PC-3 (cell line): ENCODE results near the gene KCNE2. TPM values are rescaled to one million over a fixed set of nuclear protein-coding genes. Genes with fewer than 3 reads are reported as not detected.

Source experiments
- ATAC-seq: fragments of 200-7000 bp; cut with Tn5 transposase; 2 replicates; pipeline ENCODE4 v1.9.1; 2020; ENCODE audit warnings: mild to moderate bottlenecking, moderate library complexity
- BruUV-seq: library from RNA; stranded (reverse); fragments of 400-500 nt; replicated peaks from 2 replicates; lab custom pipeline; 2021; lab: Mats Ljungman, UMichigan
- CTCF ChIA-PET: fragments of 300-600 bp; sonication (Branson Sonifier 250); formaldehyde crosslinking; loops from one replicate; lab custom pipeline; 2022; ENCODE audit warnings: antibody characterized with exemption; lab: Charles Lee
- POLR2A ChIA-PET: fragments of 300-600 bp; sonication (Branson Sonifier 250); formaldehyde crosslinking; loops from one replicate; lab custom pipeline; 2022; ENCODE audit warnings: antibody characterized with exemption; ENCODE audit not compliant: unreplicated experiment; lab: Charles Lee
- DNase-seq: peaks from one replicate; pipeline ENCODE4 v3.0.0-alpha.2; 2015
- H2AFZ ChIP-seq: fragments of 300-600 bp; sonication (generic); 2 replicates; pipeline ENCODE4 v1.6.0; 2016; ENCODE audit warnings: antibody characterized with exemption, low read length
- H3F3A ChIP-seq: fragments of 300-600 bp; sonication (generic); one replicate; pipeline ENCODE4 v1.6.0; 2017; ENCODE audit warnings: antibody characterized with exemption, low read length, control low read depth, mild to moderate bottlenecking; ENCODE audit not compliant: unreplicated experiment
- H3K27ac ChIP-seq: fragments of 300-600 bp; sonication (generic); 2 replicates; pipeline ENCODE4 v1.5.1; 2016; ENCODE audit warnings: mild to moderate bottlenecking, low read length
- H3K27me3 ChIP-seq: fragments of 300-600 bp; sonication (generic); 2 replicates; pipeline ENCODE4 v1.6.1; 2016; ENCODE audit warnings: low read length, mixed read lengths
- H3K36me3 ChIP-seq: fragments of 300-600 bp; sonication (generic); 2 replicates; pipeline ENCODE4 v1.6.1; 2016; ENCODE audit warnings: low read depth, mixed run types, low read length, mixed read lengths
- H3K4me1 ChIP-seq: fragments of 300-600 bp; sonication (generic); 2 replicates; pipeline ENCODE4 v1.5.1; 2016; ENCODE audit warnings: low read length; ENCODE audit not compliant: insufficient read depth
- H3K4me2 ChIP-seq: fragments of 300-600 bp; sonication (generic); 2 replicates; pipeline ENCODE4 v1.6.0; 2016; ENCODE audit warnings: low read length
- H3K4me3 ChIP-seq: fragments of 300-600 bp; sonication (generic); 2 replicates; pipeline ENCODE4 v1.5.1; 2016; ENCODE audit warnings: mild to moderate bottlenecking, low read length, mixed read lengths
- H3K79me2 ChIP-seq: fragments of 300-600 bp; sonication (generic); 2 replicates; pipeline ENCODE4 v1.6.1; 2017; ENCODE audit warnings: low read length, mixed read lengths
- H3K9ac ChIP-seq: fragments of 300-600 bp; sonication (generic); 2 replicates; pipeline ENCODE4 v1.6.0; 2016; ENCODE audit warnings: mild to moderate bottlenecking, low read length
- H3K9me2 ChIP-seq: fragments of 300-600 bp; sonication (generic); replicated peaks from 2 replicates; pipeline ENCODE4 v1.6.1; 2016; ENCODE audit warnings: mixed run types, low read length, mixed read lengths
- H3K9me3 ChIP-seq: fragments of 300-600 bp; sonication (generic); 2 replicates; pipeline ENCODE4 v1.6.1; 2016; ENCODE audit warnings: low read length, mixed read lengths
- H4K20me1 ChIP-seq: fragments of 300-600 bp; sonication (generic); 2 replicates; pipeline ENCODE4 v1.6.1; 2016; ENCODE audit warnings: low read length, mixed read lengths
- CTCF ChIP-seq: fragments of 300-600 bp; sonication (generic); conservative IDR thresholded peaks from 2 replicates; pipeline ENCODE4 v1.5.1; 2017; ENCODE audit warnings: antibody characterized with exemption, low read depth, mild to moderate bottlenecking, low read length
- EZH2 ChIP-seq: fragments of 300-600 bp; sonication (generic); IDR thresholded peaks from one replicate; pipeline ENCODE4 v1.6.1; 2017; ENCODE audit warnings: antibody characterized with exemption, mild to moderate bottlenecking, low read length; ENCODE audit not compliant: unreplicated experiment
- EZH2phosphoT487 ChIP-seq: fragments of 300-600 bp; sonication (generic); IDR thresholded peaks from 2 replicates; pipeline ENCODE4 v1.6.1; 2018; ENCODE audit warnings: mild to moderate bottlenecking, antibody characterized with exemption, low read length, borderline replicate concordance
- intact Hi-C: fragments of 100-400 bp; cut with micrococcal nuclease; formaldehyde crosslinking; loops from 2 replicates; pipeline ENCODE4 v1.9.0; 2023
- total RNA-seq: library from RNA; depleted of rRNA; stranded (reverse); fragments of >200 nt; gene quantifications from 2 replicates; pipeline ENCODE4 v1.2.3, GENCODE V29; 2014

The KCNE2 gene
- total RNA-seq, 1 experiment from 2014 or later: not detected

GRCh38 chr21:34340061-34340460 lies 23.7 kb upstream of the KCNE2 start:
- Histone ChIP-seq H3K9ac (no peak overlapping the region), H3K9me3 (no peaks in the 10 kb centered on the region), H3K4me3 (no peak overlapping the region), H3F3A (no peaks in the 10 kb centered on the region), H3K4me1 (no peaks in the 10 kb centered on the region), H3K9me2 (no peaks in the 10 kb centered on the region), H2AFZ (no peak overlapping the region), H3K4me2 (no peak overlapping the region), H3K36me3 (no peaks in the 10 kb centered on the region), H3K27me3 (0 out of 2 replicates have a peak, but pooled peaks cover 8% of the 10 kb centered on the region), H3K27ac (no peak overlapping the region), H3K79me2 (no peaks in the 10 kb centered on the region), H4K20me1 (no peaks in the 10 kb centered on the region)
- POLR2A ChIA-PET: no interaction called here
- intact Hi-C loops: no loop called here
- BruUV-seq: no TSS peak
- ATAC-seq (no peak), DNase-seq (no peak)
- no peak for TF ChIP-seq EZH2phosphoT487
- no peak for TF ChIP-seq CTCF
- no peak for TF ChIP-seq EZH2
- CTCF ChIA-PET: no interaction called here

GRCh38 chr21:34342476-34342875 lies 21.3 kb upstream of the KCNE2 start:
- intact Hi-C loops: no loop called here
- POLR2A ChIA-PET: interaction anchor here (0.7 kb wide), 1 partner anchor 82 kb away, joined by 4 read pairs; no protein-coding TSS in a partner anchor
- TF ChIP-seq EZH2phosphoT487 (no peak), EZH2 (no peak), CTCF (no peak)

GRCh38 chr21:34343347-34343746 lies 20.5 kb upstream of the KCNE2 start:
- Histone ChIP-seq H3K9me3 (no peaks in the 10 kb centered on the region), H3K4me3 (no peak overlapping the region), H3K9ac (no peak overlapping the region), H3K4me1 (no peaks in the 10 kb centered on the region), H3F3A (no peaks in the 10 kb centered on the region), H3K4me2 (no peak overlapping the region), H3K27ac (no peak overlapping the region), H2AFZ (no peak overlapping the region), H4K20me1 (no peaks in the 10 kb centered on the region), H3K79me2 (no peaks in the 10 kb centered on the region), H3K36me3 (no peaks in the 10 kb centered on the region), H3K9me2 (no peaks in the 10 kb centered on the region), H3K27me3 (0 out of 2 replicates have a peak, but pooled peaks cover 8% of the 10 kb centered on the region)
- ChIA-PET POLR2A (no interaction called here), CTCF (interaction anchor here (0.8 kb wide), 1 partner anchor 214 kb away, joined by 3 read pairs; no protein-coding TSS in a partner anchor)
- ATAC-seq (no peak), DNase-seq (no peak)
- intact Hi-C loops: no loop called here
- no TSS peak for BruUV-seq
- no peak for TF ChIP-seq EZH2phosphoT487
- no peak for TF ChIP-seq EZH2
- TF ChIP-seq CTCF: no peak

More at GRCh38 chr21:34342476-34342875, 21.3 kb upstream of the KCNE2 start:
- H3K27ac ChIP-seq: no peak overlapping the region
- no peak for DNase-seq
- no peaks in the 10 kb centered on the region for H3K4me1 ChIP-seq
- H4K20me1 ChIP-seq: no peaks in the 10 kb centered on the region
- BruUV-seq: no TSS peak
- H3K4me3 ChIP-seq: no peak overlapping the region
- no peaks in the 10 kb centered on the region for H3F3A ChIP-seq
- 0 out of 2 replicates have a peak, but pooled peaks cover 8% of the 10 kb centered on the region for H3K27me3 ChIP-seq
- no peak overlapping the region; the same call in 1 of the 2 replicates for H2AFZ ChIP-seq
- H3K9me3 ChIP-seq: no peaks in the 10 kb centered on the region
- H3K79me2 ChIP-seq: no peaks in the 10 kb centered on the region
- no peaks in the 10 kb centered on the region for H3K9me2 ChIP-seq
- no peak for ATAC-seq
- no peak overlapping the region for H3K9ac ChIP-seq
- CTCF ChIA-PET: no interaction called here
- H3K36me3 ChIP-seq: no peaks in the 10 kb centered on the region
- no peak overlapping the region for H3K4me2 ChIP-seq
